ENCODE results near the gene ZPLD1. TPM values are rescaled to one million over a fixed set of nuclear protein-coding genes. Genes with fewer than 3 reads are reported as not detected.

ZPLD1 gene
- total RNA-seq, 3 donors from 2014 or later = 0.33 to 0.59 TPM; not detected in 1

DNA sequence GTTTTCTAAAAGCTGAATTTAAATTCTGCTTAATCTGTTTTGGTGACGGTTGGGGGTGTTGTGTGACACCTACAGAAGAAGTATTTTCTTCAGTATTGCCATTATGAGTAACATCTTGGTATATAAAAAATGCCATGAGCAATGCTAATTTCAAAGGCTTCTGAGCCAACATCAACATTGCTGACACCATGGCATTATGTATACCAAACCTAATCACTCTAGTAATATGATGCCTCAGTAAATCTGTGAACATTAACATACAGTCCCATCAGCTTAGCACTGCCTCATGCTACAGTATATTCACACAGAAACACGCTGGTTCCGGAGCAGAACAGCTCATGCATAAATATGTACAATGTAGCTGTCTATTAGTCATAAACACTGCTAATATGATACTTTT lies 75.8 kb downstream of the ZPLD1 start:
- Histone ChIP-seq H3K4me1 (no peaks in the 10 kb centered on the region), H3K36me3 (no peaks in the 10 kb centered on the region), H3K4me3 (no peak overlapping the region), H3K27me3 (no peaks in the 10 kb centered on the region), H3K9me3 (peaks cover 0 to 3% of the 10 kb centered on the region in 2 donors), H3K27ac (no peak overlapping the region)
- TF ChIP-seq, protein P1, sequence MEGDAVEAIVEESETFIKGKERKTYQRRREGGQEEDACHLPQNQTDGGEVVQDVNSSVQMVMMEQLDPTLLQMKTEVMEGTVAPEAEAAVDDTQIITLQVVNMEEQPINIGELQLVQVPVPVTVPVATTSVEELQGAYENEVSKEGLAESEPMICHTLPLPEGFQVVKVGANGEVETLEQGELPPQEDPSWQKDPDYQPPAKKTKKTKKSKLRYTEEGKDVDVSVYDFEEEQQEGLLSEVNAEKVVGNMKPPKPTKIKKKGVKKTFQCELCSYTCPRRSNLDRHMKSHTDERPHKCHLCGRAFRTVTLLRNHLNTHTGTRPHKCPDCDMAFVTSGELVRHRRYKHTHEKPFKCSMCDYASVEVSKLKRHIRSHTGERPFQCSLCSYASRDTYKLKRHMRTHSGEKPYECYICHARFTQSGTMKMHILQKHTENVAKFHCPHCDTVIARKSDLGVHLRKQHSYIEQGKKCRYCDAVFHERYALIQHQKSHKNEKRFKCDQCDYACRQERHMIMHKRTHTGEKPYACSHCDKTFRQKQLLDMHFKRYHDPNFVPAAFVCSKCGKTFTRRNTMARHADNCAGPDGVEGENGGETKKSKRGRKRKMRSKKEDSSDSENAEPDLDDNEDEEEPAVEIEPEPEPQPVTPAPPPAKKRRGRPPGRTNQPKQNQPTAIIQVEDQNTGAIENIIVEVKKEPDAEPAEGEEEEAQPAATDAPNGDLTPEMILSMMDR (IDR thresholded peaks at IDR 0.05) = no peak
- TF ChIP-seq POLR2AphosphoS5 (IDR thresholded peaks at IDR 0.05) (no peak), POLR2A (IDR thresholded peaks at IDR 0.05) (no peak)
- DNase-seq (ENCODE audit: low spot score in 2 of 2) = no peak
- intact Hi-C loops (cut with DNase I; ENCODE audit: low total_unique reads) = no loop called here

DNA sequence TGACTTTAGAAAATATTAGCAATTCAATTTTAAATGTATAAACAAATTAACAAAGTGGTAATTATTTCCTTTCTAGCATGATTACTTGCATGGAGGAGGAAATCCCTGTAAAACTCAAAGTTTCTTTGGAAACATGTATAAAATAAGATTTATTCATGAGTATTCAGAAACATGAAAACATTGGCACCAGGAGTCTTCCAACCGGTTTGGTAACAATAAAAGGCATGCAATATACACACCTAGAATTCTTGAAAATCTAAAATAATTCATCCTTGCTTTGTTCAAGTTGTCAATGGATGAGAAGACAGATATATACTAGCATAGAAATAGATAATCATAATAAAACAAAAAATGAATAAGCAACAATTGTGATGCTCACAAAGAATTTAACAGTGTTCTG lies 76.4 kb downstream of the ZPLD1 start:
- no peaks in the 10 kb centered on the region for H3K9me3 ChIP-seq
- H3K27ac ChIP-seq = no peak overlapping the region
- H3K36me3 ChIP-seq = no peaks in the 10 kb centered on the region
- H3K4me1 ChIP-seq = no peaks in the 10 kb centered on the region
- TF ChIP-seq, protein P1 (IDR thresholded peaks at IDR 0.05) = no peak
- TF ChIP-seq POLR2A (IDR thresholded peaks at IDR 0.05) (no peak), POLR2AphosphoS5 (IDR thresholded peaks at IDR 0.05) (no peak)
- intact Hi-C loops (cut with DNase I; ENCODE audit: low total_unique reads) = no loop called here
- H3K4me3 ChIP-seq = no peak overlapping the region
- H3K27me3 ChIP-seq = no peaks in the 10 kb centered on the region
- no peak for DNase-seq (ENCODE audit: low spot score in 2 of 2)

DNA sequence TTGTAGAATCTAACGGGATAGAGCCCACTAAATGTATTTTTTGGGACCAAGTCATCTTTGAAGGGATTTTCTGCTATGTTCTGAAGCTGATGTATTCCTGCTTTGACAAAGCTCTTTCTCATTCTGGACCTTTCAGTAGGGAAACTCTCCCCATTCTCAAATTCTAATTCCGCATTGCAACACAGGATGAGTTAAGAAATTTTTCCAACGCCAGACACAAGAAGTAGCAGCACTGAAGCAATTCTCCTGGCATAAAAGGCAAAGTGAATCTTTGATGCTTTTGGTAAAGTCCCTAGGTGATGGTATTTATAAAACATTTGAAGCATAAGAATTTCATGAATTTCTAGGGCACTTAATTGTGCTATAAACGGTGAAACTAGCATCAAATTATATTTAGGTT lies 76.8 kb downstream of the ZPLD1 start:
- no peaks in the 10 kb centered on the region for H3K36me3 ChIP-seq
- intact Hi-C loops (cut with DNase I; ENCODE audit: low total_unique reads) = no loop called here

DNA sequence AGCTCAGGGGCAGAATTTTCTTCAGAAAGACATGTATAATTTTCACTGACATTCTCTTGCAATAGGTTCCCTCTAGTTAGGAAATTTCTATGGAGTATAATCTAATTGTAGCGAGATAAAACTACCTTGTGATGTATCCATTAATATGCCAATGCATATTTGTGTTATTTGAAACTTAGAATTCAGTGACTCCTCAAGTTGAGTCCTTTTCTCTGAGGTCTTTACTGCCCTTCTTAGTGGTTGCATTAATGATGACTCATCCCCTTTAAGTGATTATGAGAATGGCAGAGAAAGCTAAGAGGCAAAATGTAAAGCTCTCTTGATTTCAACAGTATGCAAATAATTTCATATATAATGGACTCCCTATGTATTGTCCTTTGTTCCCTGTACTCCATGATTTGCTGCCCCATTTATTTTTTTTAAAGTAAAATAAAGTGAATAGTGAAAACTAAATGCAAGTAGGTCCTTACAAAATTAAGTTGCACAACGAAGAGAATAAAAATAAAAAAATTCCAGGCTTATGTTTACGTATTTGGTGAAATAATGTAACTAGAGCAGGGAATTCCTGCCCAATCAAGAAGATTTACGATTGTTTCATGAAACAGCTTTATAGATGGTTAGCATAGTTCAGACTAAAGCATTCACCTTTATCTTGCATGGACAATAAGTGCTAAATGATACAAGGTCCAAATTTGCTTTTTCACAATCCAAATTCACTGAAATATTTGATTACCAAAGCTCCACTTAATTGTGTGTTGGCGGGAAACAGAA lies 78.1 kb downstream of the ZPLD1 start:
- no peak for DNase-seq (ENCODE audit: low spot score in 2 of 2)
- no peaks in the 10 kb centered on the region for H3K27me3 ChIP-seq
- intact Hi-C loops (cut with DNase I; ENCODE audit: low total_unique reads) = no loop called here

More for the DNA sequence above, 76.8 kb downstream of the ZPLD1 start:
- Histone ChIP-seq H3K4me1 (no peaks in the 10 kb centered on the region), H3K27ac (no peak overlapping the region), H3K9me3 (no peaks in the 10 kb centered on the region), H3K4me3 (no peak overlapping the region), H3K27me3 (no peaks in the 10 kb centered on the region)
- DNase-seq (ENCODE audit: low spot score in 2 of 2) = no peak
- TF ChIP-seq POLR2A (IDR thresholded peaks at IDR 0.05) = no peak
- TF ChIP-seq, protein P1 (IDR thresholded peaks at IDR 0.05) = no peak
- TF ChIP-seq POLR2AphosphoS5 (IDR thresholded peaks at IDR 0.05) = no peak

DNA sequence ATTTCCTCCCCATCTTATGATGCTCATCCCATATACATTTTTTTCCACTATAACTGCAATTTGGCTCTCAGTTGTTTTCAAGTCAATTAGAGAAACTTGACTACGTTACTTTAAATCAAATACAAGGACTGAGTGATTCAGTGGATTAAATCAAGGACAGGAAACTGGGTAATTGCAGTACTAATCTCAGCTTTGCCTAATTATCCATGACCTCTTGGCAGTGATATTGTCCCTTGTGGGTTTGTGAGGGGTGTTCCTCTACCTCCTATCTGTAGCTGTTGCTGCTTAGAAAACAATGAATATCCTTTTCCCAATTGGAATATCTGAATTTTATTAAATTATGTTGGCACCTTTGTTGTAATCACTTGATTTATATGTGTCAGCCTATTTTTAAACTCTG lies 79.4 kb downstream of the ZPLD1 start:
- Histone ChIP-seq H3K9me3 (no peaks in the 10 kb centered on the region), H3K27me3 (no peaks in the 10 kb centered on the region), H3K36me3 (no peaks in the 10 kb centered on the region), H3K4me3 (no peak overlapping the region), H3K27ac (no peak overlapping the region), H3K4me1 (no peaks in the 10 kb centered on the region)
- intact Hi-C loops (cut with DNase I; ENCODE audit: low total_unique reads) = no loop called here
- DNase-seq (ENCODE audit: low spot score in 2 of 2) = no peak
- TF ChIP-seq, protein P1 (IDR thresholded peaks at IDR 0.05) = no peak
- no peak for TF ChIP-seq POLR2A (IDR thresholded peaks at IDR 0.05)
- TF ChIP-seq POLR2AphosphoS5 (IDR thresholded peaks at IDR 0.05) = no peak

More for the DNA sequence above, 78.1 kb downstream of the ZPLD1 start:
- Histone ChIP-seq H3K4me3 (no peak overlapping the region), H3K4me1 (no peaks in the 10 kb centered on the region), H3K36me3 (no peaks in the 10 kb centered on the region), H3K9me3 (no peaks in the 10 kb centered on the region), H3K27ac (no peak overlapping the region)
- TF ChIP-seq, protein P1 (IDR thresholded peaks at IDR 0.05) = no peak
- TF ChIP-seq POLR2AphosphoS5 (IDR thresholded peaks at IDR 0.05) = no peak
- no peak for TF ChIP-seq POLR2A (IDR thresholded peaks at IDR 0.05)
